ENCODE measurements around the gene FPR2.
"Not testable (repeated sequence)": the region's sequence is repeated elsewhere in the genome, so short reads cannot be mapped to it uniquely, and the experiment has no call there.

The FPR2 gene

DNA sequence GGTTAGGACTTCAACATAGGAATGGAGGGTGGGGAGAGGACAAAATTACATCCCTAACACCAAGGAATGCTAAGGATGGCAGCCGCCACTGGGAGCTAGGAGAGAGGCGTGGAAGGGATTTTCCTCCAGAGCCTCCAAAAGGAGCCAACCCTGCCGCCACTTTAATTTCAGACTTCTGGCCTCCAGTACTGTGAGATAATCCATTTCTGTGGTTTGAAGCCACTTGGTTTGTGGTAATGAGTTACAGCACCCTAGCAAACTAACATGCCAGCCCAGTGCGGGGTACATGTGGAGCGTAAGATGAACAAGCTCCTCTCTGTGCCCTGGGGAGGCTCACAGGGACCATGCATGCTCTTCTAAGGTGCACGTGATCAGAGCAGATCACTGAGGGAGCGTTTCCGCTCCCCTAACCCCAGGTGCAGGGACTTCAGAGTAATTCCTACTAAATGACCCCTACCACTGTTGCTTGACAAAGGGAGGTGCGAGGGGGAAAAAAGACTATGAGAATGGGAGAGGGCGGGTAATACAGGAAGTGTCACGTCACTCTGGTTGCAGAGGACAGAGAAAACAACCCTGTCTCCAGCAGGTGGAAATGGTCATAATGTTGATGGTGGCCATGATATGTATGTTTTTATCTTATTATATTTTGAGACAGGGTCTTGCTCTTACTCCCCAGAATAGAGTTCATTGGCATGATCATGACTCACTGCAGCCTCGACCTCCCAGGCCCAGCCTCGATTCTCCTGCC is 21.3 kb upstream of the FPR2 start:
- no peak for DNase-seq (ENCODE audit: low read depth in 2 of 2)

DNA sequence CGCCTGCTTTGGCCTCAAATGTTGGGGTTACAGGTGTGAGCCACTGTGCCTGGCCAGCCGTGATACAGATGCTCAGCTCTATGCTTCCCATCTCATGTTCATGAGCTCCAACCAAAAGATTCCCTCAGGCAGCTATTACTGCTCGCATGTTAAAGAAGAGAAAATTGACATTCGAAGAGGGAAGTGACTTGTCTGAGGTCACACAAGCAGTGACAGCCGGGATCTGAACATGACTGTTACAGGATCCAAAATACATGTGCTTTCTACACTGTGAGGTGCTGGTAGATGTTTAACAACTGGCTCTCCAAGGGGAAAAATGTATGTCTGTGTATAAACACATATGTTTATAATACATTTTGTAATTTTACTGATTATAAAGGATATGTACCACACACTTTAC is 20.6 kb upstream of the FPR2 start:
- no peak for DNase-seq (ENCODE audit: low read depth in 2 of 2)

DNA sequence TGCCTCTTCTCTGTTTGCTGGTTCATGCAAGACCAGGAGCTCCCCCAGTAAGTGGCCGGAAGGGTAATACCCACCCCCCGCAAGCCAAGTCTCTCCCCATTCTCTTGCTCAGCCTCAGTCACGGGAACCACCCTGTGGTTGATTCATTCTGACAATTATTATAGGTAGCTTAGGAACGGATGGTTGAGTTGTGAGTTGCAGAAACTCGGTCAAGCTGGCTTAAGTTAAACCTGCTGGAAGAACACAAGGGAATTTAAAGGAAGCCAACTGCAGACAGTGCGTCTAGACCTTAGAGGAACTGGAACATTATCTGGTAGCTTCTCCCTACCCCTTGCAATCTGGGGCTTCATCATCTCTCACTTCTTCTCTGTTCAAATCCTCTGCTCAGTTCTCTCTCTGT is 18.2 kb upstream of the FPR2 start:
- DNase-seq (ENCODE audit: low read depth in 2 of 2) = no peak

DNA sequence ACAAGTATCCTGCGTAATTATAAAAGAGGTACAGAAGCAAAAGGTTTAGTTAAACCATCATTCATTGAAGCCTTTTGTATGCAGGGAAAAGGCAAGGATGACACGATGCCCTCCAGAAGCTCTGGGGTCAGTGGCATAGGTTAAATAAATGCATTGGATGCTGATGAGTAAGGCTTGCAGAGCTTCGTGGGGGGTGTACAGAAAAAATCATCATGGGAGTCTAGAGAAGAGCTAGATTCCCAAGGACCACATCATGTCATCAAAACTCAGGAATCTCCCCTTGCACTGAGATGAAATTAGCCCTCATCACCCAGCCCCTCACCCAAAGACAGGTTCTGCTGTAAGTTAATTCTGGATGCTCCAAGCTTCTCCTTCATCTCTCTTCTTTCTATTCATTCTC is 17.6 kb upstream of the FPR2 start:
- no peak for DNase-seq (ENCODE audit: low read depth in 2 of 2)

DNA sequence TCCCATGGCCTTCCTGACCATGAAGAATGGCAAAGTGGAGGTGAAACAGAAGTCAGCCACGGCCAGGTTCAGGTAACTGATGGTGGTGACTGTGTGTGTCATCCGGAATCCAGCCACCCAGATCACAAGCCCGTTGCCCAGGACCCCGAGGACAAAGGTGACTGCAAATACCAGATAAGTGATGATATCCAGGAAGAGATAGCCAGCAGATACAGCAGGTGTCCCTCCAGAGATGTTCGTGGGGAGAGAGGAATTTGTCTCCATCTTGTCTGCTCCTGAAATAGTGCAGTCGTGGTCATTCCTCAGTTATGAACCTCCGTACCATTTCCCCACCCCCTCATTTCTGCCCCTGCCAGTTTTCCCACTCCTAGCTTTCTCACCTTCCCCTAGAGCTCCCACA is 14.2 kb upstream of the FPR2 start:
- no peak for DNase-seq (ENCODE audit: low read depth in 2 of 2)

DNA sequence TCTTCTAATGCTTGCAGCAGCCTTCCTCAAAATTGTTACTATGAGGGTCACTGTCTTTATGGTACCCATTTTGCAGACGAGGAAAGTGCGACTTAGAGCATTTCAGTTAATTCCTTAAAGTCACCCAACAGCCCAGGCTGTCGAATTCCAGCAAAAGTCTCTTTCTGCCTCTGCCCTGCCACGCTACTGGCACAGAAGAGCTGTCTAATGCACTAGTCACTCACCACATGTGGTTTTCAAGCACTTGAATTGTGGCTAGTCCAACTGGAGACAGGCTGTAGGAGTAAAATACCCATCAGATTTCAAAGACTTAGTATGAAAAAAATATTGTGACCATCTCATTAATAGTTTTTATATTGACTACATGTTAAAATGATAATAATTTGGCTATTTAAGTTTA is 11.0 kb upstream of the FPR2 start:
- DNase-seq (ENCODE audit: low read depth in 2 of 2) = no peak

DNA sequence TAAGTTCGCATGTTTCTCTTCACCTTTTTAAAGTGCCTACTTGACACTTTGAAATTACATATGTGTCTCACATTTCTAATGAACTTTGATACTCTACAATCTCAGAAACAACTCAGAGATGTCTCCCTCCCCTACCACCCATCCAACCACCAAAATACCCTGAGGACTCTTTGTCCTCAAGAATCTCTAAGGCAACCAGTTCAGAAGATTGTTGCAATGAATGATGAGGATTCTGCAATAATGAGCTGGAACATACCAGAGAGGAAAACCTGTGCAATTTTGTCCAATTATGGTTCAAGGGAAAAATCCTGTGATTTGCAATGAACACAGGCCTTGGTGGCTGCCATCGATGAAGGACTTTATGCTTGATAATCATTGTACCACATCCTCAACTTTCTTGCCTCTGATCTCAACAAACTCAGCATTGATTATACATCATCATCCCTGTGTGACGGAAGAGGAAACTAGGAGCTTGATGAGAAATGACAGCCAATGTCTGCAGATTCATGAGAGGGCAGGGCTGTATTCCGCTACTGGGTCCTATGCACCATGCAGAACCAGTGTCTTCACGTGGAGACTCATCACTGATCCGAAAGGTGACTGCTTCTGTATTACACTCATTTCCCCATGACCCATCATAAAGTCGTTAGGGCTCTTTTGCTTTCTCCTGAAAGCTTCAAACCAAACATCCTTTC is 10.4 kb upstream of the FPR2 start:
- DNase-seq (ENCODE audit: low read depth in 2 of 2) = no peak

DNA sequence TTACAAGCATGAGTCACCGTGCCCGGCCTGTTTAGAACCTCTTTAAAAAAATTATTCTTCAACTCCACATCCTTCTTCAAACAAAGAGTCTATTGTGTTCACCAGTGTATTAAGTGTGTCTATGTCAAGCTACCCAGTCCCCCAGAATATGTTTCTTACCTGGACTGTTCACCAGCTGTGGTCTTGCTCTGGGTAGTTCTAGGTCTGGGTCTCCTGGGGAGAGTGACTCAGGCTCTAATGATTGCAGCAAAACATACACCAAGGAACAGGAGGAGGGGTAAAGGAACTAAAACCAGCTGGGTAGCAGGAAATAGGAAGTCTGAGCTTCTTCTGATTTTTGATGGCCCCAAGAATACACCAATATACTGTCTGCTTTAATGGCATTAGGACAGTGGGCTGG is 9.3 kb upstream of the FPR2 start, which contains the start of gene FPR1:
FPR1 (minus strand) TSS at position 224 of the 400 bp plus-strand sequence. CDS start 4,884 bp downstream, outside the sequence.
- DNase-seq (ENCODE audit: low read depth in 2 of 2) = no peak

DNA sequence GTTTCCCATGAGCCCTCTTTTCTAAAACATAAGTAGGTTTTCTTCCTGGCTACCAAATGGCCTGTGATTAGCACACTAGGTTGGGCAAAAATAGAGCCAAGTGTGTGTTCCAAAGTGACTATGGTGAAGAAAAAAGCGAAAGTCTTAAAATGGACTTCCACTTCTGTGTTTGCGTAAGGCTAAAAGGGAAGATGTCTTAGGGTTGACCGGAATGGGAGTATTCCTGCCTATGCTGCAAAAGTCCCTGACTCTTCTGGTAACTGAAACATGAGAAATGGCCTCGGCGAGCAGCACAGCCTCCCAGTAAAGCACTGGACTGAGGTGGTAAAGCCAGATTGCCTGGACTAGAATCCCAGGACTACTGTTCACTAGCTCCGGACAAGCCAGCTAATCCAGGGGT is 6.9 kb upstream of the FPR2 start:
- DNase-seq (ENCODE audit: low read depth in 2 of 2) = no peak

DNA sequence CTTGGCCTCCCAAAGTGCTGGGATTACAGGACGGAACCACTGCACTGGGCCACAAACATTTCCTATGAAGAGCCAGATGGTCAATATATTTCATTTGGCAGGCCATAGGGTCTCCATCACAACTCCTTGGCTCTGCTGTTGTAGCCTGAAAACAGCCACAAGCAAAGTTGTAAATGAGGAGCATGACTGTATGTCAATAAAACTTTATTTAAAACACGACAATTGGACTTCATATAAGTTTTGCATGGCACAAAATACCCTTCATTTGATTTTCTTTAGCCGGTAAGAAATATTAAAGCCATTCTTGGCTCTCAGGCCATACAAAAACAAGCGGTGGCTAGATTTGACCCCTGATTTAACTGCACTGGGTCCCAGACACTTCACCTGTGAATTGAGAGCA is 6.2 kb upstream of the FPR2 start:
- DNase-seq (ENCODE audit: low read depth in 2 of 2) = no peak

DNA sequence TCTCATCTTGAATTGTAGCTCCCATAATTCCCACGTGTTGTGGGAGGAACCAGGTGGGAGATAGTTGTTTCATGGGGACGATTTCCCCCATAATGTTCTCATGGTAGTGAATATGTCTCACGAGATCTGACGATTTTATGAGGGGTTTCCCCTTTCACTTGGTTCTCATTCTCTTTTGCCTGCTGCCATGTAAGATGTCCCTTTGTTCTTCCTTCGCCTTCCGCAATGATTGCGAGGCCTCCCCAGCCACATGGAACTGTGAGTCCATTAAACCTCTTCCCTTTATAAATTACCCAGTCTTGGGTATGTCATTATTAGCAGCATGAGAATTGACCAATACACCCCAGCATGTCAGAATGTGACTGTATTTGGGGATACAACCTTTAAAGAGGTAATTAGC is 5.4 kb upstream of the FPR2 start:
- no peak for DNase-seq (ENCODE audit: low read depth in 2 of 2)

DNA sequence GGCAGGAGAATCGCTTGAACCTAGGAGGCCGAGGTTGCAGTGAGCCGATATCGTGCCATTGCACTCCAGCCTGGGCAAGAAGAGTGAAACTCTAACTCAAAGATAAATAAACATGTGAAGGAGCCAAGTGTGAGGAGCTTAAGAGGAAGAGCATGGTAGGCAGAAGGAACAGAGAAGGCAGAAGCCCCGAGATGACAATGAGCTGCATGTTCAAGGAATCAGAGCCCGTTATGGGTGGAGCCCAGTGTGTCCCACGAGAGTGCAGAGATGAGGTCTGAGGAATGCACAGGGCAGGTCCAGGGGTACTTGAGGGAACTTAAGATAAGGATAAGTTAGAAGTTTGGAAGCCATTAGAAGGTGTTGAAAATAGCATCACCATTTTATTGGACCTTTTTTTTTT is 716 bp downstream of the FPR2 start:
- no peak for DNase-seq (ENCODE audit: low read depth in 2 of 2)

DNA sequence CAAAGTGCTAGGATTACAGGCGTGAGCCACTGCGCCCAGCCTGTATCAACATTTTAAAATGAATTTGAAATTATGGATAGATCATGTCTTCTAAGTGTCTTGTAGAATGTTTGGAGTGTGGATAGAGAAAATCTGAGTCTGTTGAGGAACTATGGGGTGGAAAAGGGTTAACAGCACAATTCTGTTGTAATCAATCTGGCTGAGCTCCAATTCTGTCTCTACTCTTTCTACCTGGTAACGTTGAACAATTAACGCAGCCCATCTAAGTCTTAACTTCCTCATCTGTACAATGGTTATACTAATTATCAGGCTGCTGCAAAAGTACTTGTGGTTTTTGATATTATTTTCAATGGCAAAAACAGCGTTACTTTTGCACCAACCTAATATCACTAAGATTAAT is 4.1 kb downstream of the FPR2 start:
- no peak for DNase-seq (ENCODE audit: low read depth in 2 of 2)

DNA sequence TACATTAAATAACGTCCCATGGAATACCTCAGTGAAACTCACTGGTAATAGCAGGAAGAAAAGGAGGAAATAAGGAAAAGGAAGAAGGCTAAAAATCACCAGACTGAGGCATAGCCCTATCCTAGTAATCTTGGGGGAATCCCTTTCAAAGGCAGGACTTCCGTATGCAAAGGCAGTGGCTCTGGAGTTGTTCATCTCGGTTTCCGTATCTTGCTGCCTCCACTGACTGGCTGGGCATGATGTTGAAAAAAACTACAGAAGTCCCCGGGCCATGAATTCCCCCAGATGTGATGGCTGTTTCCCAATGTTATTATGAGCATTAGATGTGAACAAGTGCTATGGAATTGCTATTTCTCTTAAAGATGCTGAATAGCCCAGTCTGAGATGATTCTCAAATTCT is 5.5 kb downstream of the FPR2 start:
- DNase-seq (ENCODE audit: low read depth in 2 of 2) = no peak

DNA sequence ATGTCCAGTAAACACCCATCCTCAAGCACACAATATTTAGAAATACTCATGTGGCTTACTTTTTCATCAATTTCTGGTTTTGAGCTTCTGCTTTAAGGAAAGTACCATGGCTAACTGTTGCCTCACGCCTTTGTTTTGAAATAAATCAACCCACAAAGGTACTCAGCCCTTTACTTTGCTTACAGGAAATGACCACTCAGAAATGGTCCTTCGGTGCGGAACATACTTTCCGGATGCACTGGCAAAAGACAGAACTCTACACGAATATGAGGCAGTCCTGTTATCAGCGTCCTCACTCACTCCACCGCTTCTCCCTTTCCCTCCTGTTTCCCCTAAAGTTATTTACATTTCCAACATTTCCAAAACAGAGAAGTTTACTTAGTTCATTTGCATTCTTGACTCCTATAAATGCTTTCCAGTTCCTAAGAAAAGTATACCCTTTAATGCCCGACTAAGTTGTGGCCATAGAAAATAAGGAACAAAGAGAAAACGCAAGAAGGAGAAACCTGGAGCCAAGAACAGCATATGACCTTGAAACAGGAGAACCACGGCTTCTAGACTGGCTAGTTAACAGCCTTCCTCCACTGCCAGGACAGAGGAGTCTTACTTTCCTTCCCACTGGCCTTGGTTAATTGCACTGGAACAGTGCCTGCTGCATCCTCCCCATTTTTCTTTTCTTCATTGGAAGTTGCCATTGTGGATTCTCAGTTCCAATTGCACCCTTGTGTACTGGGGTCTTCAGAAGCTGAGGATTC is 10.6 kb downstream of the FPR2 start:
- no peak for DNase-seq (ENCODE audit: low read depth in 2 of 2)

DNA sequence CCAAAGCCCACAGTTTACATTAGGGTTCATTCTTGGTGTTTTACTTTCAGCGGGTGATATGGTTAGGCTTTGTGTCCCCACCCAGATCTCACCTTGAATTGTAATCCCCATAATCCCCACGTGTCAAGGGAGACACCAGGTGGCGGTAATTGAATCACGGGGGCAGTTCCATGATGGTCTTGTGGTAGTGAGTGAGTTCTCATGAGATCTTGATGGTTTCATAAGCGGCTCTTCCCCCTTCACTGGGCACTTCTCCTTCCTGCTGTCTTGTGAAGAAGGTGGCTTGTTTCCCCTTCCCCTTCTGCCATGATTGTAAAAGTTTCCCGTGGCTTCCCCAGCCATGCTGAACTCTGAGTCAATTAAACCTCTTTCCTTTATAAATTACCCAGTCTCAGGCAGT is 12.0 kb downstream of the FPR2 start:
- DNase-seq (ENCODE audit: low read depth in 2 of 2) = no peak

DNA sequence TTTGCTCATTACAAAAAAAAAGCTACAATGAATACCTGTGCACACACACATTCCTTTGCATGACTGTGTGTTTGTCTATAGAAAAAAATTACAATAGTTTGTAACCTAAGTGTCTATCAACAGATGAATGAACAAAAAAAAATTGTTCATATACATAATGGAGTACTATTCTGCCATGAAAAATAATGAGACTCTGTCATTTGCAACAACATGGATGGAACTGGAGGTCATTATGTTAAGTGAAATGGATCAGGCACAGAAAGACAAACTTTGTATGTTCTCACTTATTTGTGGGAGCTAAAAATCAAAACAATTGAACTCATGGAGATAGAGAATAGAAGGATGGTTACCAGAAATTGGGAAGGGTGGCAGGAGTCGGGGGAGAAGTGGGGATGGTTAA is 15.6 kb downstream of the FPR2 start:
- DNase-seq (ENCODE audit: low read depth in 2 of 2) = not testable (repeated sequence)

DNA sequence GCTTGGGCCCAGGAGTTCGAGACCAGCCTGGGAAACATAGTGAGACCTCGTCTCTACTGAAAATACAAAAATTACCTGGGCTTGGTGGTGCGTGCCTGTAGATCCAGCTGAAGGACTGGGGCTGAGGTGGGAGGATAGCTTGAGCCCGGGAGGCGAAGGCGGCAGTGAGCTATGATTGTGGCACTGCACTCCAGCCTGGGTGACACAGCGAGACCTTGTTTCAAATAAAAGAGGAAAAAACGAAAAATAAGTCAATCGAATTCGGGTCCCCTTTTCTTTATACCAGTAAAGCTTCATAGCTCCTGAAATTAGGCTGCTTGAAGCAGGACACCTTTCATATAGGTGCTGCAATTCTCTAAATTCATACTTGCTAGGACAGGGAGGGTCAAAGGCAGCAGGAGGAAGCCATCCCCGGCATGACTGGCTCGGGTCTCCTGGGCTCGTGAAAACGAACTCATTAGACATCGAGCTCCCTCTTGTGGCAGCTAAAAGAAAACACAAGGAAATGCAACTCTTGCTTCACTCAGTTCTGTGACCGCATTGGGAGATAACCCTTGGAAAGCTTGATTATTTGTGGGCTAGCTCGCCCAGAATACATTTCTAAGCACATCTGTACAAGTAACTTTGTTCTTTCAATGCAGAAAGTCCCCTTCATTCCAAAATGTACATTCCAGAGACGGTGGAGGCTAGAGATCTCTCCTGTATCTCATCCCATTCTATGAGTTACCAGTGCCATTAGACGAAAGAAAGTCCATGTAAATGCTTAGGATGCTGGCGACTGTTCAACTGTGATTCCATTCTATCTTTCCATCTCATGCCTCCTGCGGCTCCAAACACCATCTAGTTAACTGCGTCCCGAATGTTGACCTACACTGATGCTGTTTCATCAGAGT is 16.8 kb downstream of the FPR2 start:
- DNase-seq (ENCODE audit: low read depth in 2 of 2) = peak; percentile 6 to 14

DNA sequence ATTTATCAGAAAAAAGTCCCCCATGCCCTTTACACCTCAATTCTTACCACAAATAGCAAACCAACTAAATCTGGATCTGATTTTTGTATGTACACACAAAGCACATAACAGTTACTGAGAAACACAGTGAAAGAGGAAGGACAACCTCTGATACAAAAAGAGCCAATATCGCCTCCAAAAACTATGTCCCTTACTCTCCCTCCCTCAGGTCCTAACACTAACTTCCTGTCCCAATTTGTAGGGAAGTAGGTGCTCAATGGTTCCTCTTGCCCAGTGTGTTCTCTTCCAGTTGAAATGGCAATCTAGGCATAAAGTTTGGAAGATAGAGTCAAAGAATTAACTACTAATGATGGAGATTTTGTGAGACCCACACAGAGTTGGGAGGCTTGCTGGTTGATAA is 18.2 kb downstream of the FPR2 start:
- DNase-seq (ENCODE audit: low read depth in 2 of 2) = no peak

DNA sequence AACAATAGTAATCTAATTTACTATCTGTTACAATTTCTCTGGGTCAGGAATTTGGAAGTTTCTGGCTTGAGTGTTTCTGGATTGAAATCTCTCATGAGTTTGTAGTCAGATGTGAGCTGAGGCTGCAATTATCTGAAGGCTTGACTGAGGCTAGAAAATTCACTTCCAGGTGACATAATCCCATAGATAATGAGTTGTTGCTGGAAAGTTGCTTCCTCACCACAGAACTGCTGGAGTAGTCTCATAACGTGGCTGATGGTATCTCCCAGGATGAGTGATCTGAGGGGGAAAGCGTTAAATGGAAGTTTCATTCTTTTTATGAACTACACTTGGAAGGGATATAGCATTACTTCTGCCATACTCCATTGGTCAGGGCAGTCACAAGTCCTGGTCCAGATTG is 18.7 kb downstream of the FPR2 start:
- no peak for DNase-seq (ENCODE audit: low read depth in 2 of 2)

DNA sequence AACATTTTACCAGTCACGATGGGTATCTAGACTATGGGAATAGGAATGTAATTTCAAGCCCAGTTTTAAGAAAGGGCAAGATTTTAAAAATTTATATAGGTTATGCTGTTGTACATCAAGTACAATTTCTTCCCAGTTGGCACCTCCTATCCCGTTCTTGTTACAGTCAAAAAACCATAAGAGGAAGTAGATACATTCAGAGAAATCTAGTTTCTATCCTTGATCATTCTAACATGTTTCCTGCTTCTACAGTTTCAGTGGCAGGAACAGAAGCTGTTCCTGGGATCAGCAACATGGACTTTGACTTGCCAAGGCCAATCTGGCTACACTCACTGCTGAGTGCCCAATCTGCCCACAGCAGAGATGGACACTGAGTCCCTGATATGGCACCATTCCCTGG is 19.3 kb downstream of the FPR2 start:
- no peak for DNase-seq (ENCODE audit: low read depth in 2 of 2)

DNA sequence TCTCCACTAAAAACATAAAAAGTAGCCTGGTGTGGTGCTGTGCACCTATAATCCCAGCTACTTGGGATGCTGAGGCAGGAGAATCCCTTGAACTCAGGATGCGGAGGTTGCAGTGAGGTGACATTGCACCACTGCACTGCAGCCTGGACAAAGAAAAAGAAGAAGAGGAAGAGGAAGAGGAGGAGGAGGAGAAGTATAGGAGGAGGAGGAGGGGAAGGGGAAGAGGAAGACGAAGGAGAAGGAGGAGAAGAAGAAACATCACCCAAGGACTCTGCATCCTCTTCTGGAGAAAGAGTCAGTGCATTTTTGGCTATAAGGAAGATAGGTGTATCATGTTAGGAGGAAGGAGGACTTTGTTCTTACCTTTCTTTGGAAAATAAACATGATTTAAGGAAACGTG is 21.0 kb downstream of the FPR2 start:
- DNase-seq (ENCODE audit: low read depth in 2 of 2) = no peak

Measured in stimulated activated CD4-positive, alpha-beta T cell treated with anti-CD3 and anti-CD28 coated beads, Interleukin-4, amount 100 ng/mL, for 48 hours (primary cell).